Neural cell (in vitro differentiated cells): ENCODE results near the gene NRP1. TPM values are rescaled to one million over a fixed set of nuclear protein-coding genes. Genes with fewer than 3 reads are reported as not detected.

Experiments
- H2AFZ ChIP-seq: fragments of 200-600, 300-800 bp; sonication (generic), shearing (Covaris generic); 2 replicates; pipeline ENCODE4 v1.6.0; 2014; ENCODE audit warnings: low read depth, mild to moderate bottlenecking, antibody characterized with exemption, low read length, moderate library complexity
- H3F3A ChIP-seq: fragments of 200-600 bp; shearing (Covaris generic); 2 replicates; pipeline ENCODE4 v1.6.1; 2016; ENCODE audit warnings: mild to moderate bottlenecking, moderate library complexity, mixed read lengths, antibody characterized with exemption, low read length; ENCODE audit not compliant: insufficient read depth, poor library complexity, severe bottlenecking
- H3K27ac ChIP-seq: fragments of 200-600, 300-800 bp; sonication (generic), shearing (Covaris generic); 2 replicates; pipeline ENCODE4 v1.5.1; 2014; ENCODE audit warnings: mild to moderate bottlenecking, low read length, moderate library complexity
- H3K27me3 ChIP-seq: fragments of 300-800, 200-600 bp; sonication (generic), shearing (Covaris generic); 2 replicates; pipeline ENCODE4 v1.6.0; 2014; ENCODE audit warnings: mild to moderate bottlenecking, low read depth, low read length, moderate library complexity; ENCODE audit not compliant: insufficient read depth
- H3K36me3 ChIP-seq: fragments of 300-800, 200-600 bp; sonication (generic), shearing (Covaris generic); 2 replicates; pipeline ENCODE4 v1.5.1; 2014; ENCODE audit warnings: mild to moderate bottlenecking, antibody characterized with exemption, low read length, moderate library complexity; ENCODE audit not compliant: insufficient read depth
- H3K4me2 ChIP-seq: fragments of 300-800, 200-600 bp; sonication (generic), shearing (Covaris generic); 2 replicates; pipeline ENCODE4 v1.6.0; 2014; ENCODE audit warnings: mild to moderate bottlenecking, low read length
- H3K4me3 ChIP-seq: fragments of 300-800, 200-600 bp; sonication (generic), shearing (Covaris generic); 2 replicates; pipeline ENCODE4 v1.5.1; 2014; ENCODE audit warnings: mild to moderate bottlenecking, low read length, moderate library complexity
- H3K79me2 ChIP-seq: fragments of 200-600 bp; shearing (Covaris generic); replicated peaks from 2 replicates; pipeline ENCODE4 v1.6.0; 2014; ENCODE audit warnings: mild to moderate bottlenecking, low read length, moderate library complexity; ENCODE audit not compliant: insufficient read depth
- H3K9ac ChIP-seq: fragments of 300-800, 200-600 bp; sonication (generic), shearing (Covaris generic); 2 replicates; pipeline ENCODE4 v1.6.1; 2016; ENCODE audit warnings: mild to moderate bottlenecking, low read length, mixed read lengths
- H3K9me2 ChIP-seq: fragments of 200-600 bp; shearing (Covaris generic); 2 replicates; pipeline ENCODE4 v1.6.1; 2016; ENCODE audit warnings: mild to moderate bottlenecking, low read length, mixed read lengths; ENCODE audit not compliant: insufficient read depth
- H3K9me3 ChIP-seq: fragments of 200-600, 300-800 bp; sonication (generic), shearing (Covaris generic); 2 replicates; pipeline ENCODE4 v1.6.1; 2016; ENCODE audit warnings: mild to moderate bottlenecking, mixed run types, low read length, moderate library complexity, mixed read lengths
- H4K20me1 ChIP-seq: fragments of 200-600 bp; shearing (Covaris generic); 2 replicates; pipeline ENCODE4 v1.6.1; 2016; ENCODE audit warnings: mild to moderate bottlenecking, mixed run types; ENCODE audit not compliant: insufficient read depth
- EP300 ChIP-seq: fragments of 450-650 bp; conservative IDR thresholded peaks from 2 replicates; pipeline ENCODE4 v1.6.1; 2014; ENCODE audit warnings: antibody characterized with exemption, mild to moderate bottlenecking, moderate library complexity; ENCODE audit not compliant: poor library complexity, severe bottlenecking
- EZH2 ChIP-seq: fragments of 200-600, 300-800 bp; shearing (Covaris generic), sonication (generic); IDR thresholded peaks from 2 replicates; pipeline ENCODE4 v1.6.1; 2014; ENCODE audit warnings: antibody characterized with exemption, low read length, borderline replicate concordance, mild to moderate bottlenecking; ENCODE audit not compliant: insufficient read depth, poor library complexity, severe bottlenecking
- MXI1 ChIP-seq: fragments of 450-650 bp; conservative IDR thresholded peaks from 2 replicates; pipeline ENCODE4 v1.6.1; 2014; ENCODE audit warnings: antibody characterized with exemption, mild to moderate bottlenecking; ENCODE audit not compliant: poor library complexity, severe bottlenecking
- POLR2AphosphoS5 ChIP-seq: IDR thresholded peaks from 2 replicates; pipeline ENCODE4 v1.6.1; 2012
- RAD21 ChIP-seq: fragments of 450-650 bp; conservative IDR thresholded peaks from 2 replicates; pipeline ENCODE4 v1.6.1; 2014; ENCODE audit warnings: antibody characterized with exemption, mild to moderate bottlenecking, moderate library complexity
- SMC3 ChIP-seq: fragments of 450-650 bp; conservative IDR thresholded peaks from 2 replicates; pipeline ENCODE4 v1.6.1; 2014; ENCODE audit warnings: antibody characterized with exemption, mild to moderate bottlenecking, moderate library complexity; ENCODE audit not compliant: poor library complexity
- TAF1 ChIP-seq: IDR thresholded peaks from 2 replicates; pipeline ENCODE4 v1.6.1; 2012; ENCODE audit warnings: low read depth
- polyA plus RNA-seq: library from polyadenylated mRNA; depleted of rRNA; stranded (reverse); fragments of >200 nt; gene quantifications from 2 replicates; pipeline ENCODE4 v1.2.3, GENCODE V29; 2014
- TF ChIP-seq, protein P1 (sequence below): fragments of 450-650 bp; IDR thresholded peaks from 2 replicates; pipeline ENCODE4 v1.5.1; 2014; ENCODE audit warnings: antibody characterized with exemption, mild to moderate bottlenecking, moderate library complexity; ENCODE audit not compliant: poor library complexity, severe bottlenecking
- TF ChIP-seq, protein P2 (sequence below): IDR thresholded peaks from 2 replicates; pipeline ENCODE4 v1.6.1; 2012; ENCODE audit warnings: borderline replicate concordance

NRP1 gene
- polyA plus RNA-seq, 1 donor from 2014 or later = 23.2 TPM

DNA sequence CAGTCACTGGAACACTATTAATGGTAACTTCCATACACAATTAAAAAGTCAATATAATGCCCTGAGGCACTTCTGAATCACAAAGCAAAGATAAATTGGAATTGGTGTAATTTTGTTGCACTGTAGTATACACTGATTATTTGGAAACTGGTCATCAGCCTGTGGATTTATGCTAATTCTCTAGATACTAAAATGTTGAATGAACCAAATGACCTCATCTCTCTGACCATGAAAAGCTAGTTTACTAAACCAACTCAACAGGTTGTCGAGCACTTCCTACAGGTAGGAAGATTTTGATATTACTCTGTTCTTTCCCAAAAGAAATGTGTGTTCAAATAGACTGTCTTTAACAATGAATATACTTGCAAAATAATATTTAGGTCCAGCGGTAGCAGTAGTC is 5.3 kb downstream of the NRP1 start:
- Histone ChIP-seq H2AFZ (no peak overlapping the region), H3K4me3 (peak overlapping the region; percentile 85), H3K9me2 (no peaks in the 10 kb centered on the region), H3K9ac (no peak overlapping the region), H3K36me3 (no peaks in the 10 kb centered on the region), H3K4me2 (peak overlapping the region; percentile 28), H3K9me3 (no peaks in the 10 kb centered on the region), H3F3A (no peaks in the 10 kb centered on the region), H3K27me3 (no peaks in the 10 kb centered on the region), H3K79me2 (peaks cover 95% of the 10 kb centered on the region), H3K27ac (no peak overlapping the region), H4K20me1 (no peaks in the 10 kb centered on the region)
- TF ChIP-seq MXI1 = no peak
- TF ChIP-seq SMC3 = no peak
- no peak for TF ChIP-seq POLR2AphosphoS5
- TF ChIP-seq, protein P1, sequence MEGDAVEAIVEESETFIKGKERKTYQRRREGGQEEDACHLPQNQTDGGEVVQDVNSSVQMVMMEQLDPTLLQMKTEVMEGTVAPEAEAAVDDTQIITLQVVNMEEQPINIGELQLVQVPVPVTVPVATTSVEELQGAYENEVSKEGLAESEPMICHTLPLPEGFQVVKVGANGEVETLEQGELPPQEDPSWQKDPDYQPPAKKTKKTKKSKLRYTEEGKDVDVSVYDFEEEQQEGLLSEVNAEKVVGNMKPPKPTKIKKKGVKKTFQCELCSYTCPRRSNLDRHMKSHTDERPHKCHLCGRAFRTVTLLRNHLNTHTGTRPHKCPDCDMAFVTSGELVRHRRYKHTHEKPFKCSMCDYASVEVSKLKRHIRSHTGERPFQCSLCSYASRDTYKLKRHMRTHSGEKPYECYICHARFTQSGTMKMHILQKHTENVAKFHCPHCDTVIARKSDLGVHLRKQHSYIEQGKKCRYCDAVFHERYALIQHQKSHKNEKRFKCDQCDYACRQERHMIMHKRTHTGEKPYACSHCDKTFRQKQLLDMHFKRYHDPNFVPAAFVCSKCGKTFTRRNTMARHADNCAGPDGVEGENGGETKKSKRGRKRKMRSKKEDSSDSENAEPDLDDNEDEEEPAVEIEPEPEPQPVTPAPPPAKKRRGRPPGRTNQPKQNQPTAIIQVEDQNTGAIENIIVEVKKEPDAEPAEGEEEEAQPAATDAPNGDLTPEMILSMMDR = no peak
- TF ChIP-seq RAD21 = no peak
- TF ChIP-seq EZH2 = no peak
- TF ChIP-seq, protein P2, sequence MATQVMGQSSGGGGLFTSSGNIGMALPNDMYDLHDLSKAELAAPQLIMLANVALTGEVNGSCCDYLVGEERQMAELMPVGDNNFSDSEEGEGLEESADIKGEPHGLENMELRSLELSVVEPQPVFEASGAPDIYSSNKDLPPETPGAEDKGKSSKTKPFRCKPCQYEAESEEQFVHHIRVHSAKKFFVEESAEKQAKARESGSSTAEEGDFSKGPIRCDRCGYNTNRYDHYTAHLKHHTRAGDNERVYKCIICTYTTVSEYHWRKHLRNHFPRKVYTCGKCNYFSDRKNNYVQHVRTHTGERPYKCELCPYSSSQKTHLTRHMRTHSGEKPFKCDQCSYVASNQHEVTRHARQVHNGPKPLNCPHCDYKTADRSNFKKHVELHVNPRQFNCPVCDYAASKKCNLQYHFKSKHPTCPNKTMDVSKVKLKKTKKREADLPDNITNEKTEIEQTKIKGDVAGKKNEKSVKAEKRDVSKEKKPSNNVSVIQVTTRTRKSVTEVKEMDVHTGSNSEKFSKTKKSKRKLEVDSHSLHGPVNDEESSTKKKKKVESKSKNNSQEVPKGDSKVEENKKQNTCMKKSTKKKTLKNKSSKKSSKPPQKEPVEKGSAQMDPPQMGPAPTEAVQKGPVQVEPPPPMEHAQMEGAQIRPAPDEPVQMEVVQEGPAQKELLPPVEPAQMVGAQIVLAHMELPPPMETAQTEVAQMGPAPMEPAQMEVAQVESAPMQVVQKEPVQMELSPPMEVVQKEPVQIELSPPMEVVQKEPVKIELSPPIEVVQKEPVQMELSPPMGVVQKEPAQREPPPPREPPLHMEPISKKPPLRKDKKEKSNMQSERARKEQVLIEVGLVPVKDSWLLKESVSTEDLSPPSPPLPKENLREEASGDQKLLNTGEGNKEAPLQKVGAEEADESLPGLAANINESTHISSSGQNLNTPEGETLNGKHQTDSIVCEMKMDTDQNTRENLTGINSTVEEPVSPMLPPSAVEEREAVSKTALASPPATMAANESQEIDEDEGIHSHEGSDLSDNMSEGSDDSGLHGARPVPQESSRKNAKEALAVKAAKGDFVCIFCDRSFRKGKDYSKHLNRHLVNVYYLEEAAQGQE = no peak
- TF ChIP-seq EP300 = no peak
- no peak for TF ChIP-seq TAF1

DNA sequence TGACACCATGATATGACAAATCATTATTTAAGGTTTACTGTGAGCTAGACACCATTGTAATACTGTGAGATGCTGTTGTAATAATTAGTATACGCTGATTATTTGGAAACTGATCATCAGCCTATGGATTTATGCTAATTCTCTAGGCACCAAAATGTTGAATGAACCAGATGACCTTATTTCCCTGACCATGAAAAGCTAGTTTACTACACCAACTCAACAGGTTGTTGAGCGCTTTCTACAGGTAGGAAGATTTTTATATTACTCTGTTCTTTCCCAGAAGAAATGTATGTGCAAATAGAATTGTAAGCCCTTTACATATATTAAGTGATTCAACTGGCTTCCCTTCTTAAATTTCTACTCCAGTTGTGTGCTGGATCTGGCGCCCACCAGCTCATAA is 6.2 kb downstream of the NRP1 start:
- Histone ChIP-seq H2AFZ (no peak overlapping the region), H3K4me3 (peak overlapping the region; percentile 85), H3K27ac (no peak overlapping the region), H3F3A (no peaks in the 10 kb centered on the region), H3K27me3 (no peaks in the 10 kb centered on the region), H3K9ac (no peak overlapping the region), H3K9me2 (no peaks in the 10 kb centered on the region), H3K79me2 (peaks cover 95% of the 10 kb centered on the region), H3K9me3 (no peaks in the 10 kb centered on the region), H4K20me1 (no peaks in the 10 kb centered on the region), H3K4me2 (no peak overlapping the region), H3K36me3 (no peaks in the 10 kb centered on the region)
- no peak for TF ChIP-seq EZH2
- TF ChIP-seq RAD21 = no peak
- TF ChIP-seq EP300 = no peak
- TF ChIP-seq TAF1 = no peak
- TF ChIP-seq POLR2AphosphoS5 = no peak
- no peak for TF ChIP-seq SMC3
- no peak for TF ChIP-seq MXI1
- TF ChIP-seq, protein P2 = no peak
- TF ChIP-seq, protein P1 = no peak
